ENCODE measurements around the gene IGLON5.

DNA sequence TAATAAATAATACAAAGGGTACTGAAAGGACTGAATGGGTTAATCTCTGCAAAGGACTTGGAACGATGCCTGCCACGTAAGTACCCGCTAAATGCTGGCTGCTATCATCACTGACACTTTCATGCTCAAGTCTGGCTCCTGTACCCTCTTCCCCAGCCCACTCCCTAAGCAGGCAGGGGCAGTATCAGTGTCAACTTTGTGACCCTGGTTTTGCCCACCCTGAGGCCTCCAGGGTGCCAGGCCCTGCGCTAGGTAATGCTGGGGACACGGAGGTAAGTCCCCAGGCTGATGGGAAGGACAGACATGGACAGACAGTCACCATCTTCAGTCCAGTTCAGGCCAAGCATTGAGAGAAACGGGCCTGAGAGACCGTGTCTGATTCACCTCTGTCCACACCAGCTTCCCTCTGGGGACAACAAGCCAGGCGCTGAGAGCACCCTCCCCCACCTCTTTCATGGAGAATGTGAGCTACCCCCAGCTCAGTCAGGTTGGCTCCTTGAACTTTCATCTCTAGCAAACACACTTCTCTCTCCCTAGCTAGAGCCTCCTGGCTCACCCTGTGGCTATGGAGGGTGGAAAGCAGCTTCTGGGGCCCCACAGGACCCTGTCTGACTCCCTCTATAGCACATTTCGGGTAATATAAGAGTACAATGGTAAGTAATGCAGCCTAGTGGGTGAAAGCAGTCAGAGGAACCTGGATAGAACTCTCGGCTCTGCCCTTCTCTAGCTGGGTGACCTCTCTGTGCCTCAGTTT is 53.9 kb downstream of the IGLON5 start:
- TF ChIP-seq, protein P1, sequence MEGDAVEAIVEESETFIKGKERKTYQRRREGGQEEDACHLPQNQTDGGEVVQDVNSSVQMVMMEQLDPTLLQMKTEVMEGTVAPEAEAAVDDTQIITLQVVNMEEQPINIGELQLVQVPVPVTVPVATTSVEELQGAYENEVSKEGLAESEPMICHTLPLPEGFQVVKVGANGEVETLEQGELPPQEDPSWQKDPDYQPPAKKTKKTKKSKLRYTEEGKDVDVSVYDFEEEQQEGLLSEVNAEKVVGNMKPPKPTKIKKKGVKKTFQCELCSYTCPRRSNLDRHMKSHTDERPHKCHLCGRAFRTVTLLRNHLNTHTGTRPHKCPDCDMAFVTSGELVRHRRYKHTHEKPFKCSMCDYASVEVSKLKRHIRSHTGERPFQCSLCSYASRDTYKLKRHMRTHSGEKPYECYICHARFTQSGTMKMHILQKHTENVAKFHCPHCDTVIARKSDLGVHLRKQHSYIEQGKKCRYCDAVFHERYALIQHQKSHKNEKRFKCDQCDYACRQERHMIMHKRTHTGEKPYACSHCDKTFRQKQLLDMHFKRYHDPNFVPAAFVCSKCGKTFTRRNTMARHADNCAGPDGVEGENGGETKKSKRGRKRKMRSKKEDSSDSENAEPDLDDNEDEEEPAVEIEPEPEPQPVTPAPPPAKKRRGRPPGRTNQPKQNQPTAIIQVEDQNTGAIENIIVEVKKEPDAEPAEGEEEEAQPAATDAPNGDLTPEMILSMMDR (IDR thresholded peaks at IDR 0.05) = no peak
- no peak for TF ChIP-seq POLR2A (IDR thresholded peaks at IDR 0.05)
